ENCODE results near the gene BMP6. TPM values are rescaled to one million over a fixed set of nuclear protein-coding genes. Genes with fewer than 3 reads are reported as not detected.

BMP6 gene
- total RNA-seq, 2 experiments from 2014 or later = 0.38 to 1.1 TPM

GRCh38 chr6:7924867-7925266, 199.0 kb downstream of the BMP6 start:
- H3K27ac ChIP-seq (ENCODE audit: low read depth, low read length, poor library complexity, severe bottlenecking) = no peak overlapping the region
- no peak for DNase-seq (ENCODE audit: low spot score)
- H3K79me2 ChIP-seq (ENCODE audit: insufficient read depth, low read depth, low read length) = no peaks in the 10 kb centered on the region
- POLR2A ChIA-PET = interaction anchor here (0.7 to 3.5 kb wide), 4 partner anchors 10 to 173 kb away, joined by 3 to 13 read pairs (median 6); no protein-coding TSS in a partner anchor
- H3K36me3 ChIP-seq (ENCODE audit: insufficient read depth, low read length) = no peaks in the 10 kb centered on the region
- no peak overlapping the region for H2AFZ ChIP-seq (ENCODE audit: low read length)
- H4K20me1 ChIP-seq (ENCODE audit: insufficient read depth, low read length) = no peaks in the 10 kb centered on the region
- H3K4me3 ChIP-seq (ENCODE audit: low read depth, low read length, poor library complexity, severe bottlenecking) = no peak overlapping the region
- H3K9me2 ChIP-seq (ENCODE audit: insufficient read depth, low read length) = no peaks in the 10 kb centered on the region
- peaks cover 4% of the 10 kb centered on the region; the same call in 1 of the 2 replicates for H3K9me3 ChIP-seq (ENCODE audit: low read length)
- intact Hi-C loops (cut with micrococcal nuclease; ENCODE audit: unreplicated experiment) = no loop called here
- TF ChIP-seq EZH2phosphoT487 (IDR thresholded peaks at IDR 0.05; ENCODE audit: borderline replicate concordance, low read depth, low read length) = no peak
- no peak for TF ChIP-seq CTCF (conservative IDR thresholded peaks at IDR 0.05; ENCODE audit: low read length)
- H3K4me2 ChIP-seq (ENCODE audit: low read length) = no peak overlapping the region
- H3K4me1 ChIP-seq (ENCODE audit: insufficient read depth, low read length, poor library complexity, severe bottlenecking) = peaks cover 15% of the 10 kb centered on the region
- no TSS peak for BruUV-seq (replicated peaks)
- CTCF ChIA-PET (ENCODE audit: unreplicated experiment) = no interaction called here

Other genes with a start within 250 kb of the BMP6 start
- not detected in 2 replicates for gene DSP, start 184.4 kb upstream of the BMP6 start, total RNA-seq (2014; rRNA removed; shearing (Covaris generic))
- 0.06 TPM in 2 replicates for gene DSP, start 184.4 kb upstream of the BMP6 start, total RNA-seq (2022)
- 19.8 and 24.1 TPM in 2 replicates for gene SNRNP48, start 135.9 kb upstream of the BMP6 start, total RNA-seq (2014; rRNA removed; shearing (Covaris generic))
- 30.2 and 33.4 TPM in 2 replicates for gene SNRNP48, start 135.9 kb upstream of the BMP6 start, total RNA-seq (2022)
- 280 and 319 TPM in 2 replicates for gene TXNDC5, start 184.7 kb downstream of the BMP6 start, total RNA-seq (2014; rRNA removed; shearing (Covaris generic))
- 312 and 363 TPM in 2 replicates for gene TXNDC5, start 184.7 kb downstream of the BMP6 start, total RNA-seq (2022)

Measured in OCI-LY7 (cell line).